Activated gamma-delta T cell treated with Interleukin-2 at 50 U/mL for 16 hours (primary cell): ENCODE measurements around the gene PRM3.
A peak's percentile ranks its signal among the peaks of the same experiment; 100 is the strongest.

ENCODE experiments used
- DNase-seq: peaks from one replicate; pipeline ENCODE4 v3.0.0-alpha.2; 2020

The PRM3 gene, protein sequence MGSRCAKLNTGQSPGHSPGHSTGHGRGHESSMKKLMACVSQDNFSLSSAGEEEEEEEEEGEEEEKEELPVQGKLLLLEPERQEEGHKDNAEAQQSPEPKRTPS

DNA sequence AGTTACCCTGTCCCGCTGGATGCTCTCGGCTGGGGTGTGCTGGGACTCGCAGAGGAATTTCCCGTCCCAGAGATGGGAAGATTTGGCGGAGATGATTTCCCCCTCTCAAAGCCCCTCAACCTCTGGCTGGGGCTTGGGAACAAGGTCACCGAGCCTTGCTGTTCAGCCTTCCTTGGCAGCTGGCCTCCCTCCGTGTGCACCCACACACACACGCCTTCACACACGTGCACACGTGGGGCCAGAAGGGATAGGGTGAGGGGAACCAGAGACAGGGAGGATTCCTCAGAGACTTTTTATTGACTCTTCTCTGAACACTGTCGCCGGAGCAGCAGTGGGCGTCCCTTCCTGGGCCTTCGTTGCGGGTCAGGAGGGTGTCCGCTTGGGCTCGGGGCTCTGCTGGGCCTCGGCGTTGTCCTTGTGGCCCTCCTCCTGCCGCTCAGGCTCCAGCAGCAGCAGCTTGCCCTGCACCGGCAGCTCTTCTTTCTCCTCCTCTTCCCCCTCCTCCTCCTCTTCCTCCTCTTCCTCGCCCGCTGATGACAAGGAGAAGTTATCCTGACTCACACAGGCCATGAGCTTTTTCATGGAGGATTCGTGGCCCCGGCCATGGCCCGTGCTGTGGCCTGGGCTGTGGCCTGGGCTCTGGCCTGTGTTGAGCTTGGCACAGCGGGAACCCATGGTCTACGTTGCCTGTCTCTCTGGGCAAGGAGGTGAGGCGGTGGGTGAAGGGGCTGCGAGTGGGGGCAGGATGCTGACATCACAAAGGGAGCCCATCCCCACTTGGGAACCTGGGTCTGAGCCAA, at the start of gene PRM3:
Gene PRM3 (minus strand): TSS at position 709 of the 800 bp plus-strand sequence. CDS start 34 bp downstream, at position 675.
- no peak for DNase-seq

DNA sequence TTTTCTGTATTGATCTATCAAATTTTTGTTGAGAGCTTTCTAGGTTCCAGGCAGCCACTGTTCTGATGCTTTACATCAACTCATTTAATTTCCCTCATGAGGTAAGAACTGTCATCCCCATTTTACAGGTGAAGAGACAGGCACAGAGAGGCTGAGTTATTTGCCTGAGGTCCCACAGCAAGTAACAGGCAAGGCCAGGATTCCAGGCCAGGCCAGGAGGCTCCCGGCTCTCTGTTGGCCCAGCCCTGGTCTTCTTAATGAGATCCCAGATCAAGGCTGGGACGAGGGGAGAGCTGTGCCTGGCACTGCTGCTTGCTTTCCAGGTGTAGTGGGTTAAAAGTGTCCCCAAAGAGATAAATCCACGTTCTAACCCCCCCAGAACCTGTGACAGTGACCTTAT, 49.4 kb upstream of the PRM3 start:
- DNase-seq: no peak

DNA sequence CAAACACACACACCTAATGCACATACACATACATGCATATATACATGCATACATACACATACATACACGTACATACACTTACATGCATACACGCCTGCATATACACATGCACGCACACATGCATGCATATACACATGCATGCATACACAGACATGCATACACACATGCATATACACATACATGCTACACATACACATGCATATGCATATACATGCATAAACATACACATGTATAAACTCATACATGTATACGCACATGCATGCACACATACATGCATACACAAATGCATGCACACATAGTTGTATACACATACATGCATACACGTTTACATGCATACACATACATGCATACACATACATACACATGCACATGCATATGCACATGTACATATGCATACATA, 48.2 kb upstream of the PRM3 start:
- no peak for DNase-seq

DNA sequence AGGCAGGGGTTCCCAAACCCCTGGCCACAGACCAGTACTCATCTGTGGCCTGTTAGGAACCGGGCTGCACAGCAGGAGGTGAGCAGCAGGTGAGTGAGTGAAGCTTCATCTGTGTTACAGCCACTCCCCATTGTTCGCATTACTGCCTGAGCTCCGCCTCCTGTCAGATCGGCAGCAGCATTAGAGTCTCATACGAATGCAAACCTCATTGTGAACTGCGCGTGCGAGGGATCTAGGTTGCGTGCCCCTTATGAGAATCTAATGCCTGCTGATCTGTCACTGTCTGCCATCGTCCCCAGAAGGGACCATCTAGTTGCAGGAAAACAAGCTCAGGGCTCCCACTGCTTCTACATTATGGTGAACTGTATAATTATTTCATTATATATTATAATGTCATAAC, 46.7 kb upstream of the PRM3 start:
- DNase-seq: no peak

DNA sequence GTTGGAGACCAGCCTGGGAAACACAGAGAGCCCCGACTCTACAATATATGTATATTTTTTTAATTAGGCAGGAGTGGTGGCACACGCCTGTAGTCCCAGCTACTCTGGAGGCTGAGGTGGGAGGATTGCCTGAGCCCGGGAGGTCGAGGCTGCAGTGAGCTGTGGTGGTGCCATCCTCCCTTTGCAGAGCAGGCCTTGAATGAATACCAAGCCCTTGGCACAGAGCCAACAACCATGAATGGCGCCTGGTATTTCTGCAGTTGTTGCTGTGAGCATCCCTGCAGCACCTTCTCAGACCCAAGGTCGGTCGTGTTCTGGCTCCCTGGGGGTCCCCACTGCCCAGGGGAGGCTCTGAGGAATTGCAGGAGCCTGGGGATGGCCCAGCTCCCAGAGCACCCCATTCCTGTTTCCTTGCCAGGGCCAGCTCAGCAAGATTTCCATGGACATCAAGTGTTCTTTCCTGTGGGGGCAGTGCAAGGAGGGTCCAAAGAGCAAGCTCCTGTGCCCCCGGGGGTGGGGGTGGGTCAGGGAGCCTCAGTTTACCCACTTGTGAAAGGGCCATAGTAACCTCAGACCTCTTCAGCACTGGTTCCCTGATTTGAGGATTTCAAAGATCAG, 46.2 kb upstream of the PRM3 start:
- no peak for DNase-seq

DNA sequence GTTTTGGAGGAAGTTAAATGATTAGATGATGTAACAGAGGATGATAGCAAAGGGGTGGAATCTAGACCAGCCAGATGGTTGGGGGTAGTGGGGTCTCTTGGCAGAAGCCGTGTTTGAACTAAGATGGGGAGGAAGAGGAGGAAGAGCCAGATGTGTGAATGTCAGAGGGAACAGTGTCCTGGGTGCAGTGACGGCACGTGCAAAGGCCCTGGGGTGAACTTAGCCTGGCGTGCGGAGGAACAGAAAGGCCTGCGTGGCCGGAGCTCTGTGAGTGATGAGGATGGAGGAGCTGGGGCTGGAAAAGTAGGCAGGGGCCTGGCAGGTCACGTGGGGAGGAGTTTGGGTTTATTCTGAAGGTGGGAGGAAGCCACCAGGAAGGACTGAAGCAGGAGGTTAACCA, 45.4 kb upstream of the PRM3 start:
- DNase-seq: no peak

DNA sequence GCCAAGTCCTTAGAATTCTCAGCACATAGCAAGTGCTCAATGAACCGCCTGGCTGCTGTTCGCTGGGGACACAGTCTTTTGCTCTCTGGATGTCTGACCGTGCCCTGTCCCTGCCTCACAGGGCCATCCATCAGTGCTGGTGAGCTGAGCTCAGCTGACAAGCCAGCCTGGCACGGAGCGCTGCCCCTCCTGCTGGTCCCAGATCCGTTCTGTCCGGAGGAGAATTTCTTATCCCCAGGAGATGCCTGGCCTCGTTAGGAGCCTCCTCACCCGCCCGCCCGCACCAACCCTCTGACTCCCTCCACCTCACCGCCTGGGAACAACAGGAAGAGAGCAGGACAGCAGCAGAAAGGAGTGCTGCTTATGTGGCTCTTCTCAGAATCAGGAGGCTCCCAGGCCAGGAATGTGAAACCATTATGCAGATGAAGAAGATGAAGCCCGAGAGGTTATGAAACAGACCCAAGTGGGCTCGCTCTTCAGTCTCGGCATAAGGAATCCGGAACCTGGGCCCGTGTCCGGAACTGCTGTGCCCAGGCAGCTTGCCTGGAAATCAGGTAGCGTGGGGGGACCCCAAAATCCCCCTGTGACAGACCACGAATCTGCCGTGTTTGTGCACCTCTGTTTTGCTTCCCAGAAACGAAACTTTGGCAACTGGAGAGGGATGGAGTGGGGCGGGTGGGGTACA, 43.0 kb upstream of the PRM3 start:
- DNase-seq: no peak

DNA sequence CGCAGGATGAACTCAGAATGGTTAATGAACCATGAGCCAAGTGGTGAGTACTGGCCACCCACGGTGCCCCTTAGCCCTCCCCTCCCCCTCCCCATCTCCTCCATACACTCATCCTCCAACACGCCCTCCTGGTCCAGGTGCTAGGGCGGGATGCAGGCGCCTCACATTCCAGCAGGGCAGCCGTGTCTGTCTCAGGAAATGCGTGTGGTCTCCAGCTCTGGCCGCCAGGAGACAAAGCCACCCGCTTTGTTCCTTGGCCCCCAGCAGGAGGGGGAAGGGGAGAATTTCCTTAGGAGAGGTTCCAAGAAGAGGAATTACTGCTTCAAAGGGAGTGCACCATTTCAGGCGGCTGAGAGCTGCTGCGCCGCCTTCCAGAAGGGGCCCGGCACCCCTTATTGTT, 42.1 kb upstream of the PRM3 start:
- DNase-seq: no peak

DNA sequence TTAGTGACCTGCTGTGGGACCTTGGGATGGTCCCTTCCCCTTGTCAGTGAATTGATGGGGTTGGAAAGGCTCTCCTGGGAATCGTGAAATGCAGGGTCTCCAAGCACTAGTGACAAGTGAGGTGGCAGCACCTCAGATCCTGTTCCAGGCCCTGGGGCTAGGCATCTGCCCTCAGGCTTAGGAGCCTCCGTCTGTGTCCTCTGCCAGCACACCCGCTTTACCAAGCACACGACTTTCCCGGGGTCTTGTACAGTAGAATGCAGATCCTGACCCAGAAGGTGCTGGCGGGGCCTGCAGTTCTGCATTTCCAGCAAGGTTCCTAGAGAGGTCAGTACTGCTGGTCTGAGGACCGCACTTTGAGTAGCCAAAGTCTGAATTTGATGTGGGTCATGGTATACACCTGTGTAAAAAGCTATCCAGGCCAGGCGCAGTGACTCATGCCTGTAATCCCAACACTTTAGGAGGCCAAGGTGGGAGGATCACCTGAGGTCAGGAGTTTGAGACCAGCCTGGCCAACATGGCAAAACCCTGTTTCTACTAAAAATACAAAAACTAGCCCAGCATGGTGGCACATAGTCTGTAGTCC, 41.0 kb upstream of the PRM3 start:
- no peak for DNase-seq

DNA sequence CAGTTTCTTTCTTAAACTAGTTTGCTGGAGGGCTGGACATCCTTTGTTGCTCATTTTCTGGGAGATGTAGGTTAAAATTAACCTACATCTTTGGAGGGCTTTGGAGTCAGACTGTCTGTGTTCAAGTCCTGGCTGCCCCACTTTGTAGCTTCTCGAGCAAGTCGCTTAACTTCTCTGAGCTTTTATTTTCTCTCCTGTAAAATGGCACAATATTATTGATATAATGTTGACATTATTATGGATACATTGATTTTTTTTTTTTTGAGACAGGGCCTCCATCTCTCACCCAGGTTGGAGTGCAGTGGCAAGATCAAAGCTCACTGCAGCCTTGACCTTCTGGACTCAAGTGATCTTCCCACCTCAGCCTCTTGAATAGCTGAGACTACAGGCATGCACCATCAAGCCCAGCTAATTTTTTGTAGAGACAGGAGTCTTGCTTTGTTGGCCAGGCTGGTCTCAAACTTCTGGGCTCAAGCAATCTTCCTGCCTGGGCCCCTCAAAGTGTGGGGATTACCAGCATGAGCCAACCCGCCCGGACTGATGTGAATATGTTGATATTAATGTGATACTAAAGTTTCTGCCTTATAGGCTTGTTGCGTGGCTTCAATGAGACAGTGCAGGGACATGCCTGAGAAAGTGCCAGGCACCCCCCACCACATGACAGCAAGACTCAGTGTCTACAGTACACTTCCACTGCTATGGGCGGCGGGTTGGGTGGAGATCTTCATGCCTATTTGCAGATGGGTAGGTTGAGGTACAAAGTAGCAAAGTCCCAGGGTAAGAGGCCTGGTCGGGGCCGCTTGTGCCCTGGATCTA, 40.3 kb upstream of the PRM3 start:
- no peak for DNase-seq

DNA sequence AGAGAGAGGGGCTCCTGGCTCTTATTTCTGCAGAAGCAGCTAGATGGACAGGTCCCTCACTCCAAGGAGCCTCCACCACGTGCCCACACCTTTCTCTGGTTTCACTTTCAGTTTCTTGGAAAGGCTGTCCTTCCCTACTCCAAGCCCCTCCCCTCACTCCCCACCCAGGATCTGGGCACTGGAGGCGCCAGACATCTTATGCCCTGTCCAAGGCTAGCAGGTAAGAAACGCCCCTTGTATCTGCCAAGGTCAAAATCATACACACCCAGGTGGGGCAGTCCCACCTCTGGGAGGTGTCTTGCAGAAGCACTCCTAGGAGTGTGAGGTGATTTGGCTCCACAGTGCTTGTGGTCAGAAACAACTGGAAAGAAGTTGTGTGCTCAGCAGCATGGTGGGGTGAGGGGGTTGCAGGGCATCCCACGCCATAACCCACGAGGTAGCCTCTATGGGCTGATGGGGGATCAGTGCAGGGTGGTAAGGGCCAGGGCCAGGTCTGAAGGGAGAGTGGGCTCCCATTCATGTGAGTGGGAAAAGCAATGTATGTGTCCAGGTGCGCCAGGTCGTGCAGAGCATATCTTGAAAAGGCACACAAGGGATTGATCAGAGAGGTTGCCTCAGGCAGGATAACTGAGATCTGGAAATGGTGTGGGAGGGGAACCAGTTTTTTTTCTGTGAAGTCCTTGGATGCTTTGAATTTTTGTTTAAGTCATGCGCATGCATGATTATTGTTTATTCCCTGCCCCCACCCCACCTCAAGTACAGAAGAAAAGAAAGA, 39.5 kb upstream of the PRM3 start:
- no peak for DNase-seq

DNA sequence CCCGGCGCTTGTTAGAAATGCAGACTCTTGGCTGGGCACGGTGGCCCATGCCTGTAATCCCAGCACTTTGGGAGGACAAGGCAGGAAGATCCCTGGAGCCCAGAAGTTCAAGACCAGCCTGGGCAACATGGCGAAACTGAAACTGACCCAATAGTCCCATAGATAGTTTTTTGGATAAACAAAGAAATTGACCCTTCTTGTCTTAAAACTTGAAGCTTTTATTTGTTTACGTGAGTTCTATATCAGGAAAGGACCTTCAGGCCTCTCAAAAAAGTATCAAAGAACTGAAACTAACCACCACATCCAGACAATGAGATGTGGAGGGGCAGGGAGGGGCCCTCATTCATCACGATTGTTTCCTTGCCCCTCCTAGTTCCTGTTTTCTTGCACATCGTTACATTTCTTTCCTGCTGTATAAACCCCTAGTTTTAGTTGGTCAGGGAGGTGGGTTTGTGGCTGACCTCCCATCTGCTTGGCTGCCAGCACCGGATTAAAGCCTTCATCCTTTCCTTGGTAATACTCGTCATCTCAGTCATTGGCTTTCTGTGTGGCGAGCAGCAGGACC, 37.6 kb upstream of the PRM3 start:
- peak; percentile 38 for DNase-seq

DNA sequence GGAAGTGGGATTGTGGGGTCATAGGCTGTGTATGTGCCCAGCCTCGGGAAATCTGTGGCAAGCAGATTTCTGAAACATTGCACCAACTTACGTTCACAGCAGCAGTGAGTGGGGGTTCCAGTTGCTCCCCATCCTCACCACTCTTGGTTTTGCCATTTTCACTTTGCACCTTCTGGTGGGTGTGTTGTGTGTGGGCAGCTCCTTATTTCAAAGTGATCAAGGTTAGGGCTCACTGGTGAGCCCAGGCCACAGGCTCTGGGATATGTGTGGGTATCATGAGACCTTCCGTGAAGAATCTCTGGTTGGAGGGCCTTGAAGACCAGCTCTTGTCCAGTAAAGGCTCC, 37.2 kb upstream of the PRM3 start:
- no peak for DNase-seq

DNA sequence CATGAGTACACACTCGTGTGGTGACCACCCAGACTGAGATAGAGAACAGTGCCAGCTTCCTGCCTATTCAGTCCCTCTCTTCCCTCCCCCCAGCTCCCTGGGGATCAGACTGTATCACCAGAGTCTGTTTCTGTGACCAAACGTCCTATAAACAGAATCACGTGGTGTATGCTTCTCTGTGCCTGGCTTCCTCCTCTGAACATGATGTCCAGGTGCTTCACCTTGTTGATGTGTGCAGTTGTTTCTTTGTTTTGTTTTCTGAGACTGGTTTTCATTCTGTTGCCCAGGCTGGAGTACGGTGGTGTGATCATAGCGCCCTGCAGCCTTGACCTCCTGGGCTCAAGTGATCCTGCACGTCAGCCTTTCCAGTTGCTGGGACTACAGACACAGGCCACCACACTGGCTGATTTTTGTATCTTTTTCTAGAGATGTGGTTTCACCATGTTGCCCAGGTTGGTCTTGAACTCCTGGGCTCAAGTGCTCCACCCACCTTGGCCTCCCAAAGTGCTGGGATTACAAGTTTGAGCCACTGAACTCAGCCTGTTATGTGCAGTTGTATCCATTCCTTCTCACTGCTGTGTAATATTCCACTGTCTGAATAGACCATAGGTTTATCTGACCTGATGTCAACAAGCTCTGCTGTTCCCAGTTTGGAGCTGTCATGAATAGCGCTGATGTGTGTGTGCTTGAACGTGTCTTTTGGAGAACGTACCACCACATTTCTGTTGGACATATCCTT, 36.6 kb upstream of the PRM3 start:
- no peak for DNase-seq

DNA sequence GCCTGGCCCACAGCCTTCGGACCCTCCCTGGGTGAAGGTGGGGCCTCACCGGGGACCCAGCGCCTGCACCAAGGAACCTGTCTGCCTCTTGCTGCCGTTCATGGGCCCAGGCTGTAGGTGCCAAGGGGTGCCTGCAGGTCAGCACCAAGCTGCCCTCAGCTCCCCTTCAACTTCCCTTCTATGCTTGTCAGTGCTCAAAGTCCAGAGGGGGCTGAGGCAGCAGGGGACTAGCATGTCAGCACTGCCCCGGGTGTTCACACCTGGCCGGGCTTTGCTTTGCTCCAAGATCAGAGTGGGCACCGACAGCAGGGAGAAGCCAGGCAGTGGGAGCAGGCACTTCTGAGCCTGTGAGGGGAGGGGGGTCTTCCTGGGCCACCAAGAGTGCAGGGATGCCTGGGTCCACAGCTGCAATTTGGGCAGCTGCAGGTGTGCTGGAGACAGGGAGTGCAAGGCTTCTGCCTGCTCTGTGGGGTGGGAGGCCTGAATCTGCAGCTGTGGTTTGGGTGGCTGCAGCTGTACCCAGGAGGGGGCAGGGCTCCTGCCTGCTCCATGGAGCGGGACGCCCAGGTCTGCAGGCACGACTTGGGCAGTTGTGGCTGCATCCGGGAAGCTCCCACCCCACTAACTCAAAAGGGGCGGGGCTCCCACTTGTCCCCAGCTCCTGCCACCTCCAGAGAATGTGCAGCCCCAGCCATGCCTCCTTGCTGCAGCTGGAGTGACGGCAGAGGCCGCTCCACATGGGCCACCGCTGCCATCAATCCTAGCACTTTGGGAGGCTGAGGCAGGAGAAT, 35.3 kb upstream of the PRM3 start:
- no peak for DNase-seq

DNA sequence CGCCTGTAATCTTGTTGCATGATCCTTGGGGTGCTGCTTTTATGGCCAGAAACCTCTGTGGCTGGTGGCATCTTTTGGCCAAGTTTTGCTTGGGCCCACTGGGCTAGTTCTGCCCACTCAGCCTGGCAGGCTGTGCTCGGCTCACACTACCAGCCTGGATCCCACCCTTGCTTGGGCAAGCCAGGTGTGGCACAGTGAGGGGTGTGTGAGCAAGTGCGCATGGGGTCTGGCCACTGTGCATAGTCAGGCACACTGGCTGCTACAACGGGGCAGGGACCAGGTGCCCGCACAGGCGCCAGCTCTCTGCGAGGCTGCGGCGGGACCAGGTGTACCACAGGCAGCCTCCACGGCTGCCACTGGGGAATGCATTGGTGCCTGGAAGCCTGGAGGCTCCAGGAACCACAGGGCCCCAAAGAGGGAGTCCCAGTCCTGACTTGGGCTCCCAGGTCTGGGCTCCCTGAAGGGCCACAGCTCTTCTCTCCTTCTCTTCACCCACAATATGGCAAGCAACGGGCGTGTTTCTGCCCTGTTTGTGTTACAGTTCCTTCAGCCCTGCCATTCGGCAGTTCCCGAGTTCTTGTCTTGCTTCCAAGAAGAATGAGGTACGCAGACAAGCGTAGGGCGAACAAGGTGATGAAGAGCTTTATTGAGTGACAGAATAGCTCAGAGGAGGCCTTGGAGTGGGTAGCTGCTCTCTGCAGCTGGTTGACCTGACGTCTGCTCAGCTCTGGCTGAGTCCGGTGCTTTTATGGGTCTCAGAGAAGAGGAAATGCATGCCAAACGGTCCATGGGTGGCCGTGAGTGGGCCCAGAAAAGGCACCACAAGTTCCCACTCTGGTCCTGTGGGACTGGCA, 34.4 kb upstream of the PRM3 start:
- DNase-seq: no peak

DNA sequence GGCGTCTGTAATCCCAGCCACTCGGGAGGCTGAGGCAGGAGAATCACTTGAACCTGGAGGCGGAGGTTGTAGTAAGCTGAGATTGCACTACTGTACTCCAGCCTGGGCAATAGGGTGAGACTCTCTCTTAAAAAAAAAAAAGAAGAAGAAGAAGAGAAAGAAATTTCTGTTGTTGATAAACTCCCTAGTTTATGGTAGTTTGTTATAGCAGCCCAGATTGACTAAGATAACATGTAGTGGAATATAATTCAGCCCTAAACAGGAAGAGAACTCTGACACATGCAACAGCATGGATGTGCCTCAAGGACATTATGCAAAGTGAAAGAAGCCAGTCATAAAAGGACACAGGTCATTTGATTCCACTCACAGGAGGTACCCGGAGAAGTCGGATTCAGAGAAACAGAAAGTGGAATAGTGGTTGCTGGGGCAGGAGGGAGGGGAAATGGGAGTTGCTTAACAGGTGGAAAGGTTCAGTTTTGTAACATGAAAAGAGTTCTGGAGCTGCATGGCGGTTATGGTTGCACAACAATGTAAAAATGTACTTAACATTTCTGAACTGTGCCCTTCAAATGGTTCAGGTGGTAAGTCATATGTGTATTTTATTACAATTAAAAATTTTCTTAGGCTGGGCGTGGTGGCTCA, 33.7 kb upstream of the PRM3 start:
- DNase-seq: no peak

DNA sequence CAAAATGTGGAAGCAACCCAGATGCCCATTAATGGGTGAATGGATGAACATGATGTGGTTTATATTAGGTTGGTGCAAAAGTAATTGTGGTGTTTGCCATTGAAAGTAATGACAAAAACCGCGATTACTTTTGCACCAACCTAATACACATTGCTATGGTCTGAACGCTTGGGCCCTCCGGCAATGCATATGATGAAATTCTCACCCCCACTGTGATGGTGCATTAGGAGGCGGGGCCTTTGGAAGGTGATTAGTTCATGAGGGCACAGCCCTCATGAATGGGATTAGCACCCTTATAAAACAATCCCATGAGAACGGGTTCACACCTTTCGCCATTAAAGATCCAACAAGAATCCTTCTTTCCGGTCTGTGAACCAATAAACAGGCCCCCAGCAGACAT, 33.0 kb upstream of the PRM3 start:
- no peak for DNase-seq
